ENCODE results near the gene CCDC146. TPM values are rescaled to one million over a fixed set of nuclear protein-coding genes. Genes with fewer than 3 reads are reported as not detected.
"Not testable (repeated sequence)": the region's sequence is repeated elsewhere in the genome, so short reads cannot be mapped to it uniquely, and the experiment has no call there.

CCDC146 gene
- total RNA-seq, 4 donors from 2014 or later: 7.9 to 37.4 (median 26.5) TPM

DNA sequence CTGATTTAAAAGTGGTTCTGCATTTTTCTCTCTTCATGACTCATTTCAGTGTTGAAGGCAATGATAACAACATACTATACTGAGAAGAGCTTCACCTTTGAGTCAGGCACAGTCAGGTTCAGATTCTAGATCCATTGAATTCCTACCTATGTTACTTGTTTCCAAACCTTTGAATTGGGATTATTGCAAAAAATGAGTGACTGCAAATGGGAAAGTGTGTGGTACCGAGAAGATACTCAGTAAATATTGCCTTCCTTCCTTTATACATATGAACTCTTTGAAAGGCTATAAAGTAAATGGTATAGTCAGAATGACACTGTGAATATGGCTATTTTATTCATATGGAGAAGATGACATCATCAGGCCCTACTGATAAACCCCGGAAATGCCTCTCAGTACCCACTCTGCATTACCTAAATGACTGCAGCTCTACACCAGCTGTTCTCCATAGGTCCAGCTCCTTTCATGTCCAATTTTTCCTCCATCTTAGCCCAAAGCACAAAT, 143.9 kb downstream of the CCDC146 start:
- 80 to 83% methylated on average over 2 of the region's 2 CpGs for WGBS, 2 donors (ENCODE audit: low coverage in 1 of 2)
- peaks cover 0 to 12% (median 0%) of the 10 kb centered on the region in 4 donors for H3K4me1 ChIP-seq
- in situ Hi-C loops (cut with MboI; ENCODE audit: low pct_ligation_motif_present in 1 of 4, low pct_unique_long_range_greater_than_20kb in 1 of 4, low sequenced_read_pairs in 3 of 4): no loop called here
- no peaks in the 10 kb centered on the region for H3K9me3 ChIP-seq
- H3K36me3 ChIP-seq: no peaks in the 10 kb centered on the region
- H3K27me3 ChIP-seq: no peaks in the 10 kb centered on the region
- no peak overlapping the region for H3K27ac ChIP-seq
- H3K4me3 ChIP-seq: no peak overlapping the region
- TF ChIP-seq, protein P1, sequence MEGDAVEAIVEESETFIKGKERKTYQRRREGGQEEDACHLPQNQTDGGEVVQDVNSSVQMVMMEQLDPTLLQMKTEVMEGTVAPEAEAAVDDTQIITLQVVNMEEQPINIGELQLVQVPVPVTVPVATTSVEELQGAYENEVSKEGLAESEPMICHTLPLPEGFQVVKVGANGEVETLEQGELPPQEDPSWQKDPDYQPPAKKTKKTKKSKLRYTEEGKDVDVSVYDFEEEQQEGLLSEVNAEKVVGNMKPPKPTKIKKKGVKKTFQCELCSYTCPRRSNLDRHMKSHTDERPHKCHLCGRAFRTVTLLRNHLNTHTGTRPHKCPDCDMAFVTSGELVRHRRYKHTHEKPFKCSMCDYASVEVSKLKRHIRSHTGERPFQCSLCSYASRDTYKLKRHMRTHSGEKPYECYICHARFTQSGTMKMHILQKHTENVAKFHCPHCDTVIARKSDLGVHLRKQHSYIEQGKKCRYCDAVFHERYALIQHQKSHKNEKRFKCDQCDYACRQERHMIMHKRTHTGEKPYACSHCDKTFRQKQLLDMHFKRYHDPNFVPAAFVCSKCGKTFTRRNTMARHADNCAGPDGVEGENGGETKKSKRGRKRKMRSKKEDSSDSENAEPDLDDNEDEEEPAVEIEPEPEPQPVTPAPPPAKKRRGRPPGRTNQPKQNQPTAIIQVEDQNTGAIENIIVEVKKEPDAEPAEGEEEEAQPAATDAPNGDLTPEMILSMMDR (IDR thresholded peaks at IDR 0.05): no peak
- intact Hi-C loops (cut with DNase I; ENCODE audit: low total_unique reads): no loop called here
- DNase-seq: no peak

DNA sequence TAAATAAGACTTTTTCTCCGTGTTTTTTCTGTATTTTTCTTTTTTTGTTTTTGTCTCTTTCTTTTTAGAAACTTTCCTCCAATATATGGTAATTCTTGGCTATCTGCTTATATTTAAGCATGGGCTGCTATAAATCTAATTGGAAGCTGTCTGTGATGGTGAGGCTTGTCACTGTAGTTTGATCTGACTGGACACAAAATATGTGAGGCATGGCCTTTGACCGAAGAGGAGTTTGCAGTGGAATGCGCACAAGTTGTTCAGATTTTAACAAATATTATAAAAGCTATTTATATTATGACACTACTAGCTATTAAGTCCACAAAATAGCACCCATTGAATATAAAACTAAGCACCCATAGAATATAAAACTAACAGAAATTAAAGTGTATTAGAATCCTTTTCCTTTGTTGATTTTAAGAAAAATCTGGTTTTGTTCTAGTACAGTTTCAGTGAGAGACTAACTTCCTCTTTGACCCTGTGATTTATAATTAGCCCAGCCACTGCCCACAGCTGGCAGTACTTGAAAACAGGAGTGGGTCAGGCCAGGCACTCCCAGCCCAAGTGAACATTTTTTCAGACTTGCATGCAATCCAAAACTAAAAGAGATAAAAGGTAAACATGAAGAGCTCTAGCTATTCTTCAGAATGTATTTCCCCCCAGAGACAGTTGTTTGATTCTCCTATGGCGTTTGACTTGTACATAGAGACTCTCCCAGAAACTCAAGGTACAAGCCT, 147.1 kb downstream of the CCDC146 start:
- Histone ChIP-seq H3K9me3 (no peaks in the 10 kb centered on the region), H3K27ac (peak overlapping the region in 3 of 4 donors; percentile 15 to 45 (median 27)), H3K4me3 (no peak overlapping the region), H3K4me1 (peaks cover 0 to 12% (median 0%) of the 10 kb centered on the region in 4 donors), H3K27me3 (no peaks in the 10 kb centered on the region), H3K36me3 (no peaks in the 10 kb centered on the region)
- WGBS, 2 donors (ENCODE audit: low coverage in 1 of 2): 75 to 92% methylated on average over 4 of the region's 4 CpGs
- in situ Hi-C loops (cut with MboI; ENCODE audit: low pct_ligation_motif_present in 1 of 4, low pct_unique_long_range_greater_than_20kb in 1 of 4, low sequenced_read_pairs in 3 of 4) (no loop called here), intact Hi-C loops (cut with DNase I; ENCODE audit: low total_unique reads) (no loop called here)
- TF ChIP-seq, protein P1 (IDR thresholded peaks at IDR 0.05): no peak
- no peak for TF ChIP-seq EP300 (IDR thresholded peaks at IDR 0.05; ENCODE audit: low read depth)
- TF ChIP-seq POLR2A (IDR thresholded peaks at IDR 0.05): no peak
- no peak for TF ChIP-seq POLR2AphosphoS5 (IDR thresholded peaks at IDR 0.05)
- peak; percentile 46 for DNase-seq

- intact Hi-C loops (cut with DNase I; ENCODE audit: low total_unique reads) (no loop called here), in situ Hi-C loops (cut with MboI; ENCODE audit: low pct_ligation_motif_present in 1 of 4, low pct_unique_long_range_greater_than_20kb in 1 of 4, low sequenced_read_pairs in 3 of 4) (no loop called here)
- no peak for DNase-seq
- Histone ChIP-seq H3K4me1 (peaks cover 0 to 12% (median 0%) of the 10 kb centered on the region in 4 donors), H3K27me3 (no peaks in the 10 kb centered on the region), H3K27ac (peak overlapping the region in 2 of 4 donors; percentile 15 to 45), H3K36me3 (no peaks in the 10 kb centered on the region), H3K4me3 (no peak overlapping the region), H3K9me3 (no peaks in the 10 kb centered on the region)
- WGBS, 2 donors (ENCODE audit: low coverage in 1 of 2): 64 to 86% methylated on average over 1 of the region's 1 CpG
- TF ChIP-seq POLR2A (IDR thresholded peaks at IDR 0.05) (no peak), EP300 (IDR thresholded peaks at IDR 0.05; ENCODE audit: low read depth) (no peak), POLR2AphosphoS5 (IDR thresholded peaks at IDR 0.05) (no peak)
Observed at GRCh38 chr7:77270094-77270480, 147.7 kb downstream of the CCDC146 start.

DNA sequence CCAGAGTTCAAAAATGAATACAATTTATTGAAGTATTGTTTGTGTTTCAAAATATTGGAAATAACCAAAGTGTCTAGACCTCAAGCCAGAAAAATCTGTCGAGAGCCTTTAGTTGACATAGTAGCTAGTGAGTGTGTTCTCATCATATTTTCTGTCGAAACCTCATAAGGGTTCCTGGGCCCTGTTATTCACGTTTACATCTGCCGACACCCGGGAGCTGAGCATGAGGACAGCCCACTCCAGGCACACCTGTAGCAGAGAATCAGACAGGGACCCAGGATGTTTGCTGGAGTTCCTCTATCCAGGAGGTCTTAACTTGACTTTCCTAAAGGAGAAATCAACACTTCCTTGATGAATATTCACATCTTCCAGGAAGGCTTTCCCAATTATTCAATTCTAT, 149.4 kb downstream of the CCDC146 start:
- TF ChIP-seq POLR2A (IDR thresholded peaks at IDR 0.05): no peak

DNA sequence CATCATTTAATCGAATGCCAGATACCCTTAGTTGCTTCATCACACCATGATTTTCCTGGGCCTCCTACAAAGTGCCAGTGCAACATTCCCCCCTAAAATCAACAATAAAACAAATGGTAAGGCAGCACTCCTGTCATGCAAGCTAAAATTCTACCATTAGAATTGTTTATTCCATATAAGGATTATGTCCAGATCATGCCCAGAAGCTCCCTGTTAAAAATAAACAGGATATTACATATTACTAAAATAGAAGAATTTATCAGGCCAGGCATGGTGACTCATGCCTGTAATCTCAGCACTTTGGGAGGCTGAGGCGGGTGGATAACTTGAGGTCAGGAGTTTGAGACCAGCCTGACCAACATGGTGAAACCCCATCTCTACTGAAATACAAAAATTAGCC, 153.2 kb downstream of the CCDC146 start:
- in situ Hi-C loops (cut with MboI; ENCODE audit: low pct_ligation_motif_present in 1 of 4, low pct_unique_long_range_greater_than_20kb in 1 of 4, low sequenced_read_pairs in 3 of 4); H3K36me3 ChIP-seq; H3K4me3 ChIP-seq; H3K9me3 ChIP-seq; H3K4me1 ChIP-seq; H3K27me3 ChIP-seq; DNase-seq; H3K27ac ChIP-seq; intact Hi-C loops (cut with DNase I; ENCODE audit: low total_unique reads): not testable (repeated sequence)
- WGBS, 2 donors (ENCODE audit: low coverage in 1 of 2): 70% methylated on average over 2 of the region's 2 CpGs; no CpG with 5 or more reads in 1 of the 2 donors

More for the DNA sequence above, 149.4 kb downstream of the CCDC146 start:
- Histone ChIP-seq H3K9me3 (no peaks in the 10 kb centered on the region), H3K36me3 (no peaks in the 10 kb centered on the region), H3K4me1 (peaks cover 0 to 16% (median 3%) of the 10 kb centered on the region in 4 donors), H3K27me3 (no peaks in the 10 kb centered on the region), H3K27ac (no peak overlapping the region), H3K4me3 (no peak overlapping the region)
- in situ Hi-C loops (cut with MboI; ENCODE audit: low pct_ligation_motif_present in 1 of 4, low pct_unique_long_range_greater_than_20kb in 1 of 4, low sequenced_read_pairs in 3 of 4) (no loop called here), intact Hi-C loops (cut with DNase I; ENCODE audit: low total_unique reads) (no loop called here)
- 94 to 100% methylated on average over 2 to 5 of the region's 5 CpGs for whole genome bisulfite sequencing, 2 donors (ENCODE audit: low coverage in 1 of 2)
- DNase-seq: no peak
